ENCODE measurements around the gene PID1.

DNA sequence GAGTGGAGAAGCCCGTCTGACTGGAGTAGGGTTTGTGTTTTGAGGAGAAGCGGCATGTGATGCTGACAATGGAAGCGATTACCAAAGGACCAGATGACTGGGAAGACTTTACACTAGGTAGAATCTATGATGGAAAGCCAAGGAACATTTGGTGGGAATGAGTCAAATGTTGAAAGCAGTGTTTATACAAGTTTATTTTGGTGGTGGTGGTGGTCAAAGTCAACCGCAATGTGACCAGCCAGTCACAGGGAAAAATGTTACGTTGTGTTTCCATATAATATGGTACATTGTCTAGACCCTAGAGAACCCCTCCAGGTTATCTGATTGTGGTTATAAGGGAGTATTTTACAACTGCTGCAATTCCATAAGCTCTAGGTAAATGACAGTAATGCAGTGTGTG, 216.8 kb downstream of the PID1 start:
- TF ChIP-seq, protein P1, sequence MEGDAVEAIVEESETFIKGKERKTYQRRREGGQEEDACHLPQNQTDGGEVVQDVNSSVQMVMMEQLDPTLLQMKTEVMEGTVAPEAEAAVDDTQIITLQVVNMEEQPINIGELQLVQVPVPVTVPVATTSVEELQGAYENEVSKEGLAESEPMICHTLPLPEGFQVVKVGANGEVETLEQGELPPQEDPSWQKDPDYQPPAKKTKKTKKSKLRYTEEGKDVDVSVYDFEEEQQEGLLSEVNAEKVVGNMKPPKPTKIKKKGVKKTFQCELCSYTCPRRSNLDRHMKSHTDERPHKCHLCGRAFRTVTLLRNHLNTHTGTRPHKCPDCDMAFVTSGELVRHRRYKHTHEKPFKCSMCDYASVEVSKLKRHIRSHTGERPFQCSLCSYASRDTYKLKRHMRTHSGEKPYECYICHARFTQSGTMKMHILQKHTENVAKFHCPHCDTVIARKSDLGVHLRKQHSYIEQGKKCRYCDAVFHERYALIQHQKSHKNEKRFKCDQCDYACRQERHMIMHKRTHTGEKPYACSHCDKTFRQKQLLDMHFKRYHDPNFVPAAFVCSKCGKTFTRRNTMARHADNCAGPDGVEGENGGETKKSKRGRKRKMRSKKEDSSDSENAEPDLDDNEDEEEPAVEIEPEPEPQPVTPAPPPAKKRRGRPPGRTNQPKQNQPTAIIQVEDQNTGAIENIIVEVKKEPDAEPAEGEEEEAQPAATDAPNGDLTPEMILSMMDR (IDR thresholded peaks at IDR 0.05) = no peak
- TF ChIP-seq POLR2A (IDR thresholded peaks at IDR 0.05) = no peak
